ENCODE results near the gene PCDHA4. TPM values are rescaled to one million over a fixed set of nuclear protein-coding genes. Genes with fewer than 3 reads are reported as not detected.

Gene PCDHA4
- total and polyA plus RNA-seq, 2 of the 8 experiments (the other 6 are each of a cell fraction or from before 2014, with no cell fraction given): 3.7 to 5.7 TPM

- no peak for TF ChIP-seq CHD7 (IDR thresholded peaks at IDR 0.05; ENCODE audit: insufficient replicate concordance, low read length)
- TF ChIP-seq EP300 (IDR thresholded peaks at IDR 0.05; ENCODE audit: borderline replicate concordance in 1 of 2, low read depth in 2 of 2, low read length in 2 of 2): no peak
Measured at GRCh38 chr5:140862441-140863295, 55.8 kb downstream of the PCDHA4 start (continued).
